Measurements from ENCODE around the gene PAQR5.
"Not testable (repeated sequence)": the region's sequence is repeated elsewhere in the genome, so short reads cannot be mapped to it uniquely, and the experiment has no call there.

PAQR5 gene

GRCh38 chr15:69337138-69337537, 38.4 kb downstream of the PAQR5 start:
- TF ChIP-seq CTCF (IDR thresholded peaks at IDR 0.05; ENCODE audit: control insufficient read depth, insufficient read depth, low read depth, low read length, missing control alignments), result no peak
- DNase-seq (ENCODE audit: low read depth), result peak; percentile 5

GRCh38 chr15:69338535-69339213, 40.0 kb downstream of the PAQR5 start:
- no peak overlapping the region for H3K4me3 ChIP-seq (ENCODE audit: control insufficient read depth, low read depth, low read length)
- no peak for DNase-seq (ENCODE audit: low read depth)
- TF ChIP-seq CTCF (IDR thresholded peaks at IDR 0.05; ENCODE audit: control insufficient read depth, insufficient read depth, low read depth, low read length, missing control alignments), result no peak

More at GRCh38 chr15:69337138-69337537, 38.4 kb downstream of the PAQR5 start:
- H3K4me3 ChIP-seq (ENCODE audit: control insufficient read depth, low read depth, low read length), result no peak overlapping the region

GRCh38 chr15:69339214-69339543, 40.5 kb downstream of the PAQR5 start:
- not testable (repeated sequence) for H3K4me3 ChIP-seq (ENCODE audit: control insufficient read depth, low read depth, low read length); DNase-seq (ENCODE audit: low read depth)

GRCh38 chr15:69340243-69340900, 41.7 kb downstream of the PAQR5 start:
- TF ChIP-seq CTCF (IDR thresholded peaks at IDR 0.05; ENCODE audit: control insufficient read depth, insufficient read depth, low read depth, low read length, missing control alignments), result no peak
- DNase-seq (ENCODE audit: low read depth), result no peak
- no peak overlapping the region for H3K4me3 ChIP-seq (ENCODE audit: control insufficient read depth, low read depth, low read length)

- H3K4me3 ChIP-seq (ENCODE audit: control insufficient read depth, low read depth, low read length), result no peak overlapping the region
- no peak for DNase-seq (ENCODE audit: low read depth)
- TF ChIP-seq CTCF (IDR thresholded peaks at IDR 0.05; ENCODE audit: control insufficient read depth, insufficient read depth, low read depth, low read length, missing control alignments), result no peak
Observed at GRCh38 chr15:69341356-69341755, 42.6 kb downstream of the PAQR5 start.

- DNase-seq (ENCODE audit: low read depth), result no peak
- TF ChIP-seq CTCF (IDR thresholded peaks at IDR 0.05; ENCODE audit: control insufficient read depth, insufficient read depth, low read depth, low read length, missing control alignments), result no peak
- no peak overlapping the region for H3K4me3 ChIP-seq (ENCODE audit: control insufficient read depth, low read depth, low read length)
Observed at GRCh38 chr15:69342460-69343076, 43.9 kb downstream of the PAQR5 start.

- H3K4me3 ChIP-seq (ENCODE audit: control insufficient read depth, low read depth, low read length), result no peak overlapping the region
- DNase-seq (ENCODE audit: low read depth), result no peak
- TF ChIP-seq CTCF (IDR thresholded peaks at IDR 0.05; ENCODE audit: control insufficient read depth, insufficient read depth, low read depth, low read length, missing control alignments), result no peak
Observed at GRCh38 chr15:69343133-69343532, 44.4 kb downstream of the PAQR5 start.
